Gastrocnemius medialis (tissue), 4 donors: ENCODE measurements around the gene ESPN. TPM values are rescaled to one million over a fixed set of nuclear protein-coding genes. Genes with fewer than 3 reads are reported as not detected.
"Not testable (repeated sequence)": the region's sequence is repeated elsewhere in the genome, so short reads cannot be mapped to it uniquely, and the experiment has no call there.

Experiments
- ATAC-seq, 2 donors: fragments of 150-250 bp; one replicate each; pipeline ENCODE4 v1.9.1; 2016
- DNase-seq, 2 donors: peaks; one replicate each; pipeline ENCODE4 v3.0.0-alpha.2; 2019
- H3K27ac ChIP-seq, 4 donors: fragments of 200-600 bp; sonication (generic); 1 replicate in 1 of 4; 2 replicates in 3 of 4; pipeline ENCODE4 v1.5.1; 2016 to 2018; ENCODE audit warnings: mild to moderate bottlenecking in 2 of 4, moderate library complexity in 1 of 4
- H3K27me3 ChIP-seq, 3 donors: fragments of 200-600 bp; sonication (generic) in 2 of 3; 1 replicate in 1 of 3; 2 replicates in 2 of 3; pipeline versions ENCODE4 v1.5.1 to v1.6.0; 2016 to 2019; ENCODE audit warnings: mild to moderate bottlenecking in 1 of 3, moderate library complexity in 1 of 3
- H3K36me3 ChIP-seq, 2 donors: fragments of 200-600 bp; sonication (generic) in 1 of 2; one replicate each; pipeline ENCODE4 v1.5.1; 2017 to 2018
- H3K4me1 ChIP-seq, 2 donors: fragments of 200-600 bp; sonication (generic) in 1 of 2; one replicate each; pipeline ENCODE4 v1.5.1; 2016 to 2017; ENCODE audit warnings: mild to moderate bottlenecking in 2 of 2
- H3K4me3 ChIP-seq, 4 donors: fragments of 200-600 bp; sonication (generic) in 3 of 4; 1 replicate in 1 of 4; 2 replicates in 3 of 4; pipeline ENCODE4 v1.5.1; 2016 to 2019; ENCODE audit warnings: mild to moderate bottlenecking in 2 of 4
- H3K9me3 ChIP-seq, 3 donors: fragments of 200-600 bp; sonication (generic) in 2 of 3; 1 replicate in 1 of 3; 2 replicates in 2 of 3; pipeline ENCODE4 v1.5.1; 2016 to 2019
- POLR2A ChIP-seq, 2 donors: fragments of 450-650 bp; IDR thresholded peaks; one replicate each; pipeline ENCODE4 v1.6.1; 2017; ENCODE audit warnings: antibody characterized with exemption in 2 of 2, mild to moderate bottlenecking in 2 of 2, moderate library complexity in 2 of 2
- in situ Hi-C, 4 donors: fragments of 200-750 bp; cut with MboI; loops; one replicate each; pipeline versions ENCODE4 v1.15.0 to v1.8.0; 2017; ENCODE audit warnings: low sequenced_read_pairs in 4 of 4
- intact Hi-C: fragments of 100-400 bp; cut with DNase I; formaldehyde crosslinking; loops from one replicate; pipeline ENCODE4 v1.15.1; 2023; ENCODE audit warnings: low total_unique reads
- total RNA-seq, 4 donors: library from RNA; depleted of rRNA; stranded (reverse); fragments of >200 nt; gene quantifications; one replicate each; pipeline versions ENCODE4 v1.1.0 to v1.2.3, GENCODE V29; 2016
- TF ChIP-seq, protein P1 (sequence below), 5 experiments: fragments of 450-650 bp in 3 of 5; fragments of 200-600 bp in 2 of 5; sonication (generic) in 2 of 5; IDR thresholded peaks in 4 of 5; conservative IDR thresholded peaks in 1 of 5; 1 replicate in 4 of 5; 2 replicates in 1 of 5; pipeline ENCODE4 v1.5.1; 2016 to 2019; ENCODE audit warnings: antibody characterized with exemption in 5 of 5, mild to moderate bottlenecking in 3 of 5, moderate library complexity in 3 of 5

ESPN gene
- total RNA-seq, 4 donors from 2014 or later = 0.41 TPM; not detected in 3

GRCh38 chr1:6450943-6451373 lies 26.4 kb downstream of the ESPN start:
- no peak overlapping the region for H3K27ac ChIP-seq
- no peak for DNase-seq
- H3K27me3 ChIP-seq = peaks cover 82 to 85% (median 84%) of the 10 kb centered on the region in 3 donors
- intact Hi-C loops = no loop called here
- no peaks in the 10 kb centered on the region for H3K36me3 ChIP-seq
- H3K4me3 ChIP-seq = no peak overlapping the region
- TF ChIP-seq, protein P1, sequence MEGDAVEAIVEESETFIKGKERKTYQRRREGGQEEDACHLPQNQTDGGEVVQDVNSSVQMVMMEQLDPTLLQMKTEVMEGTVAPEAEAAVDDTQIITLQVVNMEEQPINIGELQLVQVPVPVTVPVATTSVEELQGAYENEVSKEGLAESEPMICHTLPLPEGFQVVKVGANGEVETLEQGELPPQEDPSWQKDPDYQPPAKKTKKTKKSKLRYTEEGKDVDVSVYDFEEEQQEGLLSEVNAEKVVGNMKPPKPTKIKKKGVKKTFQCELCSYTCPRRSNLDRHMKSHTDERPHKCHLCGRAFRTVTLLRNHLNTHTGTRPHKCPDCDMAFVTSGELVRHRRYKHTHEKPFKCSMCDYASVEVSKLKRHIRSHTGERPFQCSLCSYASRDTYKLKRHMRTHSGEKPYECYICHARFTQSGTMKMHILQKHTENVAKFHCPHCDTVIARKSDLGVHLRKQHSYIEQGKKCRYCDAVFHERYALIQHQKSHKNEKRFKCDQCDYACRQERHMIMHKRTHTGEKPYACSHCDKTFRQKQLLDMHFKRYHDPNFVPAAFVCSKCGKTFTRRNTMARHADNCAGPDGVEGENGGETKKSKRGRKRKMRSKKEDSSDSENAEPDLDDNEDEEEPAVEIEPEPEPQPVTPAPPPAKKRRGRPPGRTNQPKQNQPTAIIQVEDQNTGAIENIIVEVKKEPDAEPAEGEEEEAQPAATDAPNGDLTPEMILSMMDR (IDR thresholded peaks at IDR 0.05 in 4 of 5, conservative IDR thresholded peaks at IDR 0.05 in 1 of 5) = no peak
- TF ChIP-seq POLR2A (IDR thresholded peaks at IDR 0.05) = no peak
- H3K4me1 ChIP-seq = peaks cover 2 to 5% of the 10 kb centered on the region in 2 donors
- in situ Hi-C loops = no loop called here
- no peaks in the 10 kb centered on the region for H3K9me3 ChIP-seq
- ATAC-seq = no peak

GRCh38 chr1:6453895-6454855 lies 29.6 kb downstream of the ESPN start:
- H3K4me1 ChIP-seq, in situ Hi-C loops, H3K27ac ChIP-seq, H3K9me3 ChIP-seq, DNase-seq, H3K4me3 ChIP-seq, H3K36me3 ChIP-seq, intact Hi-C loops: not testable (repeated sequence)
- H3K27me3 ChIP-seq = peaks cover 71 to 78% (median 76%) of the 10 kb centered on the region in 3 donors
- peak in 1 of 2 donors; percentile 14 for ATAC-seq

- intact Hi-C loops (no loop called here), in situ Hi-C loops (no loop called here)
- no peak overlapping the region for H3K4me3 ChIP-seq
- no peaks in the 10 kb centered on the region for H3K36me3 ChIP-seq
- no peak overlapping the region for H3K27ac ChIP-seq
- ATAC-seq = no peak
- no peaks in the 10 kb centered on the region for H3K9me3 ChIP-seq
- no peak for DNase-seq
- H3K4me1 ChIP-seq = peaks cover 0 to 2% of the 10 kb centered on the region in 2 donors
- peaks cover 70 to 75% (median 73%) of the 10 kb centered on the region in 3 donors for H3K27me3 ChIP-seq
- no peak for TF ChIP-seq POLR2A (IDR thresholded peaks at IDR 0.05)
Observed at GRCh38 chr1:6454856-6455751, 30.5 kb downstream of the ESPN start.

- H3K27ac ChIP-seq, H3K4me3 ChIP-seq, H3K4me1 ChIP-seq, ATAC-seq, intact Hi-C loops, DNase-seq, H3K9me3 ChIP-seq, in situ Hi-C loops, H3K36me3 ChIP-seq: not testable (repeated sequence)
- H3K27me3 ChIP-seq = peaks cover 71 to 75% (median 72%) of the 10 kb centered on the region in 3 donors
Observed at GRCh38 chr1:6455752-6456520, 31.4 kb downstream of the ESPN start.

DNA sequence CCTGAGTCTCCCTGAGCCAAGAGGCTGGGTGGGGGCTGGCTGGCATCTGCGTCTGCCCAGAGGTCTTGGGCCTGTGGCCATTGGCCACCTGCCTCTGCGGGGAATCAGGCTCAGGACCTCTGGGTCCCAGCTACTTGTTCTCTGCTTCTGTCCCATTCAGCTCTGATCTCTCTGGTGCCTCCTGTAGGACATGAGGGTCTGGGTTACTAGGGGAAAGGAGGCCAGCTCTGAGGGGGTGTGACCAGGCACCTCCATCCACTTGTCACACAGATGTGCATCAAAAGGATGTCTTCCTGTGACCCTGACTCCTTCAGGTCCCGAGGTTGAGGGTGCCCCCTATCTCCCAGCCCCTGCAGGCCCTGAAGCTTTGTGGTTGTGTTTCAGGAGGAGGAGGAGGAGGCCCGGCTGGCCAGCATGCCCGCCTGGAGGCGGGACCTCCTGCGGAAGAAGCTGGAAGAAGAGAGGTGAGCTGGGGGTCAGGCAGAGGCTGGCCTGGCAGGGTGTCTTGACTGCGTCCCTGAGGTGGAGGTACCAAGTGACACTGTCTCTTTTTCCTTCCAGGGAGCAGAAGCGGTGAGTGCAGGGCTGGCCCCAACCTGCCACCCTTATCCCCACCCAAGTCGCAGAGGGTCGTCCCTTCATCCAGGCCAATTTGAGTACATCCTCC lies 32.4 kb downstream of the ESPN start:
- no peak for TF ChIP-seq POLR2A (IDR thresholded peaks at IDR 0.05)
- TF ChIP-seq, protein P1 (IDR thresholded peaks at IDR 0.05 in 4 of 5, conservative IDR thresholded peaks at IDR 0.05 in 1 of 5) = no peak
- in situ Hi-C loops = no loop called here
- no peaks in the 10 kb centered on the region for H3K36me3 ChIP-seq
- H3K9me3 ChIP-seq = no peaks in the 10 kb centered on the region
- DNase-seq (no peak), ATAC-seq (no peak)
- H3K27ac ChIP-seq = no peak overlapping the region
- intact Hi-C loops = no loop called here
- H3K4me3 ChIP-seq = no peak overlapping the region
- H3K27me3 ChIP-seq = peaks cover 63 to 73% (median 63%) of the 10 kb centered on the region in 3 donors
- H3K4me1 ChIP-seq = peaks cover 0 to 2% of the 10 kb centered on the region in 2 donors
